Mesothelial cell of epicardium (in vitro differentiated cells): ENCODE data around the gene ATM. TPM values are rescaled to one million over a fixed set of nuclear protein-coding genes. Genes with fewer than 3 reads are reported as not detected.
"Not testable (repeated sequence)": the region's sequence is repeated elsewhere in the genome, so short reads cannot be mapped to it uniquely, and the experiment has no call there.

Experiments used
- DNase-seq, 2 experiments: peaks; one replicate each; pipeline ENCODE4 v3.0.0; 2021; ENCODE audit warnings: low spot score in 2 of 2; ENCODE audit not compliant: unreplicated experiment in 2 of 2
- H3K27ac Mint-ChIP-seq: 2 replicates; pipeline ENCODE4 v1.8.0; 2021; ENCODE audit warnings: mixed read lengths
- H3K27me3 Mint-ChIP-seq: 2 replicates; pipeline ENCODE4 v1.8.0; 2021; ENCODE audit warnings: low read depth, mixed read lengths
- H3K36me3 Mint-ChIP-seq: 2 replicates; pipeline ENCODE4 v1.8.0; 2021; ENCODE audit warnings: mixed read lengths
- H3K4me1 Mint-ChIP-seq: 2 replicates; pipeline ENCODE4 v1.8.0; 2021; ENCODE audit warnings: mixed read lengths
- H3K4me3 Mint-ChIP-seq: 2 replicates; pipeline ENCODE4 v1.8.0; 2021; ENCODE audit warnings: mild to moderate bottlenecking, moderate library complexity, mixed read lengths
- H3K9me3 Mint-ChIP-seq: 2 replicates; pipeline ENCODE4 v1.8.0; 2021; ENCODE audit warnings: mixed read lengths
- total RNA-seq: library from RNA; stranded (reverse); gene quantifications from 3 replicates; pipeline ENCODE4 v1.2.1, GENCODE V29; 2021
- TF ChIP-seq, protein P1 (sequence below): fragments of 200-600 bp; sonication (generic); IDR thresholded peaks from one replicate; pipeline ENCODE4 v1.5.0; 2021; ENCODE audit warnings: antibody characterized with exemption; ENCODE audit not compliant: unreplicated experiment

Gene ATM
- total RNA-seq, 1 donor from 2014 or later = 78.0 TPM

- DNase-seq = no peak
- no peak overlapping the region for H3K27ac Mint-ChIP-seq
- TF ChIP-seq, protein P1, sequence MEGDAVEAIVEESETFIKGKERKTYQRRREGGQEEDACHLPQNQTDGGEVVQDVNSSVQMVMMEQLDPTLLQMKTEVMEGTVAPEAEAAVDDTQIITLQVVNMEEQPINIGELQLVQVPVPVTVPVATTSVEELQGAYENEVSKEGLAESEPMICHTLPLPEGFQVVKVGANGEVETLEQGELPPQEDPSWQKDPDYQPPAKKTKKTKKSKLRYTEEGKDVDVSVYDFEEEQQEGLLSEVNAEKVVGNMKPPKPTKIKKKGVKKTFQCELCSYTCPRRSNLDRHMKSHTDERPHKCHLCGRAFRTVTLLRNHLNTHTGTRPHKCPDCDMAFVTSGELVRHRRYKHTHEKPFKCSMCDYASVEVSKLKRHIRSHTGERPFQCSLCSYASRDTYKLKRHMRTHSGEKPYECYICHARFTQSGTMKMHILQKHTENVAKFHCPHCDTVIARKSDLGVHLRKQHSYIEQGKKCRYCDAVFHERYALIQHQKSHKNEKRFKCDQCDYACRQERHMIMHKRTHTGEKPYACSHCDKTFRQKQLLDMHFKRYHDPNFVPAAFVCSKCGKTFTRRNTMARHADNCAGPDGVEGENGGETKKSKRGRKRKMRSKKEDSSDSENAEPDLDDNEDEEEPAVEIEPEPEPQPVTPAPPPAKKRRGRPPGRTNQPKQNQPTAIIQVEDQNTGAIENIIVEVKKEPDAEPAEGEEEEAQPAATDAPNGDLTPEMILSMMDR = no peak
These were observed 18.6 kb downstream of the ATM start for GRCh38 chr11:108241330-108242037.

DNA sequence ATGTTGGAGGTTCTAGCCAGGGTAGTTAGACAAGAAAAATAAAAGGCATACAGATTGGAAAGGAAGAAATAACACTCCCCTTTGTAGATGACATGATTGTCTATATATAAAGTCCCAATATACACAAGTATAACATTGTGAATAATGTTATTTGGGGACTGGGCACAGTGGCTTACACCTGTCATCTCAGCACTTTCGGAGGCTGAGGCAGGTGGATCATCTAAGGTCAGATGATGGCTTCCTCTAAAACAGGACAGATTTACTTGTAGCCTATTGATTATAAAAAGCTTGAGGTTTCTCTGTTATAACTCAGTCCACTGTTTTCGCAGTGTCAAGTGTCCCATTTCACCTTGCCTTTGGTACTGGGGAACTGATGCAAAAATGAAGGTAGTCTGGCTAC is 19.6 kb downstream of the ATM start:
- H3K27ac Mint-ChIP-seq = no peak overlapping the region
- H3K9me3 Mint-ChIP-seq = peaks cover 3% of the 10 kb centered on the region
- H3K27me3 Mint-ChIP-seq = no peaks in the 10 kb centered on the region
- peaks cover 30% of the 10 kb centered on the region for H3K36me3 Mint-ChIP-seq
- TF ChIP-seq, protein P1 = no peak
- DNase-seq = no peak
- H3K4me3 Mint-ChIP-seq = no peak overlapping the region
- no peaks in the 10 kb centered on the region for H3K4me1 Mint-ChIP-seq

More at GRCh38 chr11:108241330-108242037, 18.6 kb downstream of the ATM start:
- Mint-ChIP-seq H3K9me3 (peaks cover 5% of the 10 kb centered on the region), H3K27me3 (no peaks in the 10 kb centered on the region), H3K4me1 (no peaks in the 10 kb centered on the region), H3K36me3 (peaks cover 38% of the 10 kb centered on the region), H3K4me3 (no peak overlapping the region)

DNA sequence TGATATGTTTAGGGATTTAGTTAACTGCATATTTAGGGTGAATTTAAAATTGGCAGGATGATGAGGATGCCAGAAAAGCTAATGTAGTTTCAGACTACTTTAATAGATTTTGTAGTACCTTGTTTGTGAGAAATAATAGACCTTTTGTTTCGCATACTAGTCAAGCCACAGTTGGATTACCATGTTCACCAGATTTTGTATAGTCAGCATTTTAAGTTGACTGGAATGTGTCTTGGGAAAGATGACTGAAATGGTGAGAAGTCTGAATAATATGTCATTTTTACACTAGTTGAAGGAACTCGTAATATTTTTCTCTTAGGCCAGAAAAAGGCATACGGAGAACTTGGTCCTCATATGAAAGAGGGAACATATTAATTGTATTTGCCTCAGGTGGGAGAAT is 23.4 kb downstream of the ATM start:
- no peak overlapping the region for H3K27ac Mint-ChIP-seq
- no peaks in the 10 kb centered on the region for H3K9me3 Mint-ChIP-seq
- H3K4me1 Mint-ChIP-seq = no peaks in the 10 kb centered on the region
- H3K4me3 Mint-ChIP-seq = no peak overlapping the region
- H3K36me3 Mint-ChIP-seq = peaks cover 25% of the 10 kb centered on the region
- TF ChIP-seq, protein P1 = no peak
- no peak for DNase-seq
- H3K27me3 Mint-ChIP-seq = no peaks in the 10 kb centered on the region

- H3K27me3 Mint-ChIP-seq = no peaks in the 10 kb centered on the region
- H3K4me3 Mint-ChIP-seq = no peak overlapping the region
- H3K27ac Mint-ChIP-seq = no peak overlapping the region
- no peaks in the 10 kb centered on the region for H3K4me1 Mint-ChIP-seq
- no peak for DNase-seq
- TF ChIP-seq, protein P1 = no peak
- H3K36me3 Mint-ChIP-seq = peaks cover 29% of the 10 kb centered on the region
- H3K9me3 Mint-ChIP-seq = no peaks in the 10 kb centered on the region
These were observed 24.0 kb downstream of the ATM start for GRCh38 chr11:108246885-108247284.

- TF ChIP-seq, protein P1 = no peak
- H3K36me3 Mint-ChIP-seq = peaks cover 40% of the 10 kb centered on the region
- H3K9me3 Mint-ChIP-seq = peaks cover 7% of the 10 kb centered on the region
- no peak overlapping the region for H3K27ac Mint-ChIP-seq
- no peak overlapping the region for H3K4me3 Mint-ChIP-seq
- no peaks in the 10 kb centered on the region for H3K27me3 Mint-ChIP-seq
- no peaks in the 10 kb centered on the region for H3K4me1 Mint-ChIP-seq
- no peak for DNase-seq
These were observed 30.3 kb downstream of the ATM start for GRCh38 chr11:108253176-108253575.

DNA sequence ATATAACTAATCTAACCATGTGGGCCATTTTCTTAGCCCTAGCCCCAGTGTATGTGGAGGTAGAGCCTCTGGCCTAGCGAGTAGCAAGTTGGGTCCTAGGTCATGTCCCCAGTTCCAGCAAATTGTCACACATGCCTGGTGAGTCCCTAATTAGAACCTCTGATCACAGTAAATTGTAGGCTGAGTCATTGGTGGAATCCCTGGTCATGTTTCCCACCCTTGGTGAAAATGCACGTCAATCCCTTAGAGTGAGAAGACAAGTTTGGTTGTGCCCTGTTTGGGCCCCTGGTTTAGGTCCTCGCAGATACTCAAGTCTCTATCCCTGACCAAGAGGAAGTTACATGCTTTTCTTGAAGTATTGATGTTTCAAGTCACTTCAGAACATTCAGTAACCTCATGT is 46.7 kb downstream of the ATM start:
- DNase-seq = no peak
- peaks cover 15% of the 10 kb centered on the region for H3K9me3 Mint-ChIP-seq
- H3K4me3 Mint-ChIP-seq = no peak overlapping the region
- peaks cover 42% of the 10 kb centered on the region for H3K36me3 Mint-ChIP-seq
- H3K27ac Mint-ChIP-seq = peak overlapping the region; percentile 8
- H3K4me1 Mint-ChIP-seq = no peaks in the 10 kb centered on the region
- TF ChIP-seq, protein P1 = no peak
- H3K27me3 Mint-ChIP-seq = no peaks in the 10 kb centered on the region

GRCh38 chr11:108276985-108277616 is 54.2 kb downstream of the ATM start:
- not testable (repeated sequence) for H3K27me3 Mint-ChIP-seq, DNase-seq, H3K27ac Mint-ChIP-seq, H3K4me3 Mint-ChIP-seq
- Mint-ChIP-seq H3K9me3 (peaks cover 33% of the 10 kb centered on the region), H3K4me1 (peaks cover 30% of the 10 kb centered on the region), H3K36me3 (peaks cover 52% of the 10 kb centered on the region)
